Loucy (cell line): ENCODE data around the gene OR6C75.

ENCODE experiments used
- CTCF ChIP-seq: fragments of 200-600 bp; sonication (generic); conservative IDR thresholded peaks from 2 replicates; pipeline ENCODE4 v1.5.1; 2014; ENCODE audit warnings: mild to moderate bottlenecking, antibody characterized with exemption, low read length
- EZH2phosphoT487 ChIP-seq: fragments of 200-600 bp; IDR thresholded peaks from 2 replicates; pipeline ENCODE4 v1.6.1; 2018; ENCODE audit warnings: antibody characterized with exemption, mild to moderate bottlenecking, moderate library complexity, borderline replicate concordance

- TF ChIP-seq CTCF: no peak
- TF ChIP-seq EZH2phosphoT487: no peak
Measured at GRCh38 chr12:55372521-55372920, 9.7 kb downstream of the OR6C75 start.
